Measurements from ENCODE around the gene AMOTL1.
A peak's percentile ranks its signal among the peaks of the same experiment; 100 is the strongest.

- no peak for TF ChIP-seq CTCF (IDR thresholded peaks at IDR 0.05)
- no peak for TF ChIP-seq PBX3 (IDR thresholded peaks at IDR 0.05)
- TF ChIP-seq TCF12 (IDR thresholded peaks at IDR 0.05): peak; percentile 67
- no peak for TF ChIP-seq TAF1 (IDR thresholded peaks at IDR 0.05; ENCODE audit: borderline replicate concordance, low read depth, low read length)
- TF ChIP-seq YY1 (IDR thresholded peaks at IDR 0.05; ENCODE audit: low read depth): no peak
- TF ChIP-seq ZBTB33 (IDR thresholded peaks at IDR 0.05; ENCODE audit: borderline replicate concordance, low read depth): no peak
- TF ChIP-seq SMC3 (IDR thresholded peaks at IDR 0.05; ENCODE audit: low read depth, low read length): no peak
- no peak for TF ChIP-seq REST (IDR thresholded peaks at IDR 0.05; ENCODE audit: low read depth, low read length)
- TF ChIP-seq MEF2A (IDR thresholded peaks at IDR 0.05; ENCODE audit: borderline replicate concordance, low read depth): no peak
- no peak for TF ChIP-seq GATA2 (CRISPR knock-in tag; IDR thresholded peaks at IDR 0.05)
- TF ChIP-seq POLR2AphosphoS5 (IDR thresholded peaks at IDR 0.05; ENCODE audit: low read depth, low read length): no peak
- no peak for TF ChIP-seq RXRA (IDR thresholded peaks at IDR 0.05; ENCODE audit: borderline replicate concordance, low read depth)
- no peak for TF ChIP-seq EP300 (IDR thresholded peaks at IDR 0.05; ENCODE audit: borderline replicate concordance in 1 of 2, low read depth in 1 of 2, low read length in 1 of 2)
- TF ChIP-seq MXI1 (IDR thresholded peaks at IDR 0.05; ENCODE audit: low read depth, low read length): no peak
Observed at GRCh38 chr11:94910779-94911178, 142.6 kb downstream of the AMOTL1 start.
